Kidney glomerular epithelial cell (primary cell): ENCODE data around the gene PNLDC1.
"Not testable (repeated sequence)": the region's sequence is repeated elsewhere in the genome, so short reads cannot be mapped to it uniquely, and the experiment has no call there.

Experiments used
- DNase-seq: peaks from one replicate; lab custom pipeline; 2025; lab: John Stamatoyannopoulos, UW

Gene PNLDC1

DNA sequence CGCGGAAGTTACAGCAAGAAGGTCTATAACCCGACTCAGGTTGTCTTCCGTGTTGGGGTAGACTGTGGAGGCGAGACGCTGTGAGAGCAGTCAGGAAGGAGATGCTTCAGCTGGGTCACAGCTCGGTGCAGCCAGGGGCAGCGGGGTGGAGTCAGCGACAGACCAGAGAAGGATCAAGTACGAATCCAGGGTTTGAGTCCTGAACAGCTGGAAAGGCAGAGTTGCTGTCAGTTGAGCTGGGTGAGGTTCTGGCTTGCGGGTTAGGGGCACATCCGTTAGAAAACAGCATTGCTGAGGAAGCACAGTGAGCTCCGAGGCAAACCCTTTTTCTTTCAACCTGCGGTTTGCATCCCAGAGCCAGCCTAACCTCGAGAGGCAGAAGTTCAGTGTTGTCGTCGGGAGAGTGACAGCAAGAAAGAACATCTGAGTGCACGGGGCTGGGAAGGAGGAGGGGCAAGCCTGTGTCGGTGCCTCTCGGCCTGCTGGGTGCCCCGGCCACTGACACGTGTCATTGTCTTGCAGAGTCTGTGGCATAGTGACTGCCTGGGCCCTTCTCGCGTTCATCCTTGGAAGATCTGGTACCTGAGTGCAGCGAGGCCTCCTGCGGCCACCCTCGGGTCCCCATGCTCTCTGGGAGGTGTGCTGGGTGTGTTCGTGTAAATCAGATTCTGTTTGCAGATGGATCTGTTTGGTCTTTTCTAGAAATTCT lies 20.0 kb downstream of the PNLDC1 start:
- DNase-seq: no peak

GRCh38 chr6:159821122-159821521 lies 21.0 kb downstream of the PNLDC1 start:
- no peak for DNase-seq

- no peak for DNase-seq
Observed at GRCh38 chr6:159821726-159822125, 21.6 kb downstream of the PNLDC1 start.

GRCh38 chr6:159823953-159824352 lies 23.9 kb downstream of the PNLDC1 start:
- DNase-seq: no peak

- DNase-seq: not testable (repeated sequence)
Observed at GRCh38 chr6:159824690-159825089, 24.6 kb downstream of the PNLDC1 start.

DNA sequence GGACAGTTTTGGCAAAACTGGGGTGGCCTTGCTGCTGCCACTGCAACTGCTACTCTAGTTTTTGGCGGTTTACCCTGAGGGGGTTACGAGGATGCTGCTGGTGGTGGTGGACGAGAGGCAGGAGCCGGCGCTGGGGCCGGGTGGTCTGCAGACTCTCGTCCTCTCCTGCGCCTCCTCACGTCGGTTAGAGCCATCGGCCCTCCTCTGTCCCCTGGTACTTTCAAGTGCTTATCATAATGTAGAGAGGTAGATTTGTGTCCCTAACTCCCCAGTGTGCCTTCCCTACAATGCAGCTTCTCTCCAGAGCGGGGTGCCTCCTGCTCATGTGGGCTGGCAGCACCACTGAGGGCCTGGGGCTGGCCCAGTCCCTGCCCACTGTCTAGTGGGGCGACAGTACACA lies 25.9 kb downstream of the PNLDC1 start:
- DNase-seq: no peak

DNA sequence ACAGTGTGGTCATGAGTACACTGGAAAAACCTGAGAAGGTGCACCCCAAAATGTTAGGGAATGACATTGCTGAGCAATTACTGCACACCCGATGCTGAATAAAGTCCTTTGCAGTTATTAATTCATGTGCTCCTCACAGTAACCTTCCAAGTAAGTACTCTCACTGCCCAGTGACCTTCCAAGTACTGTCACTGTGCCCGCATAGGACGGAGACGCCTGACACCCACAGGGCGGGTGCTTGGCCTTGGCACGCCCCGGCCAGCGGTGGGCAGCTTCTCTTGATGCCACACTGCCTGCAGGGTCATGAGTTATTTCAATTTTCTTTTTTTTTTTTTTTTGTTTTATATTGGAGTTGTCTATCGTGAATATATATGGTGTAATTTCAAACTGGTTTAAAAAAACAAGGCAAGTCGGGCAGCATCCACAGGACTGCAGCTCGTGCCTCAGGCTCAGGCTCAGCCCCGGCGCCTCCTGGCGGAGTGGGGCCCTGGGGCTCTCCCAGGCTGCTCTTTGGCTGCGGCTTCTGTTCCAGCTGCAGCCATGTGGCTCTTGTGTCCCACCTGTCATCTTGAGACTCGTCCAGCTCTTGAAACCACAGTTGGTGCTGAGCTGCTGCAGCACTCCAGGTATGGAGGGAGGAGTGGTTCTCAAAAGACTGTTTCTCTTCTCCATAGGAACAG lies 27.0 kb downstream of the PNLDC1 start:
- DNase-seq: no peak

DNA sequence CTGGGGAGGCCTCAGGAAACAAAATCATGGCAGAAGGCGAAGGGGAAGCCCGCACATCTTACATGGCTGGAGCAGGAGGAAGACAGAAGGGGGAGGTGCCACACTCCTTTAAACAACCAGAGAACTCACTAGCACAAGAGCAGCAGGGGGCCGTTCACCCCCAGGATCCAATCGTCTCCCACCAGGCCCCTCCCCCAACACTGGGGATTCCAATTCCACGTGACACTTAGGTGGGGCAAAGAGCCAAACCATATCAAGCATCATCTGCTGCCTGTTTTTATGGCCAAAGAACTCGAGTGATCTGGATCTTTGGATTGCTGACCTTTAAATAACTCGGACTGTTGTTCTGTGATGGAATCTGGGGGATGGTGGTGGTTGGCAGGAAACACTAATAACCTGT lies 28.0 kb downstream of the PNLDC1 start:
- no peak for DNase-seq

GRCh38 chr6:159829526-159829925 lies 29.4 kb downstream of the PNLDC1 start:
- DNase-seq: no peak

DNA sequence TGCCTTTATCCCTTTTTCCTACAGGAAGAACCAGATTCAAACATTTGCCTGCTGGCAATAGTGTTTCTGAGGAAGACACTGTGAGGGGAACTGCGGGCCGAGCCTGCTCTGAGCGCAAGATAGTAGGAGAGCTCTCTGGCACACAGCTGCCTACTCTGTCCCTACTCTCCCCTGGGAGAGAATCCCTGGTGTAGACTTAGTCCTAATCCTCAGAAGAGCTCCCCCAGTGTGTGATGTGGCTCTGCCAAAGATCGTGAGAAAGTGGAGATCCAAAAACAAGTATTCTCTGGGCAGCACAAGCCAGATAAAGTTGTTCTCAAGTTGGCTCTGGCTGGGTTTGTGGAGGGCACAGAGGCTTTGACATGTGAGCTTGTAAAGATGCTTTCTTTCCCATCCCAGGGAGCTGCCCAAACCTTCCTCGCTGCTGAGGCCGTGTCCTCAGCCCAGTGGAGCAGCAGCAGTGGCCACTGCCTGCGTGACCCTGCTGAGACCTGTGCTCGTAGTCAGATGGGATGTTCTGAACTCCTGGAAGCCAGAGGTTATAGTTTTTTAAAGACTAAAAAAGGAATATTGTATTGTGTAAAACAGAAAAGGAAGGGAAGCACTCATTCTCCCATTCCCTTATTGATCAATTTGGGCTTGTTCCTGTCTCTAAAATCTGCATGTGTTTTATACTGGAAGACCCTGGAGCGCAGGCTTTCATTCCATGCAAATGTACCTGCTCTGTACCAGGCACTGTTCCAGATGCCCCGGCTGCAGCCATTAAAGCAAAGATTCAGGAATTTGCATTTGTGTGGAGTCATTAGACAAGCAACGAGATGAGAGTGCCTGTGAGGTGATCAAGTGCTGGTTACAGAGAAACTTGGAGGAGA lies 30.7 kb downstream of the PNLDC1 start:
- DNase-seq: no peak

DNA sequence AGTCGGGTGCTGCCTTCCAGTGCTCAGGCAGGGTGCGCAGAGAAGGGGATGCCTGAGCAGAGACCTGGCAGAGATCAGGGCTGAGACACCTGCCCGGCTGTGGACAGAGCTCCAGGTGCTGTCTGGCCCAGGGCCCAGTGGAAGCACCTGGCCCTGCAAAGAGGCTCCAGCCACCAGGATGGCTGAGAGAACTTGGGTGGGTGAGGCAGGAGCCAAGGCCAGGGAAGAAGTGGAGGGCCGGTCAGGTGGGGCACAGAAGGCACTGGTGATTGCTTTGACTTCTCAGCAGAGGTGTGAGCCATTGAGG lies 31.2 kb downstream of the PNLDC1 start:
- DNase-seq: no peak

DNA sequence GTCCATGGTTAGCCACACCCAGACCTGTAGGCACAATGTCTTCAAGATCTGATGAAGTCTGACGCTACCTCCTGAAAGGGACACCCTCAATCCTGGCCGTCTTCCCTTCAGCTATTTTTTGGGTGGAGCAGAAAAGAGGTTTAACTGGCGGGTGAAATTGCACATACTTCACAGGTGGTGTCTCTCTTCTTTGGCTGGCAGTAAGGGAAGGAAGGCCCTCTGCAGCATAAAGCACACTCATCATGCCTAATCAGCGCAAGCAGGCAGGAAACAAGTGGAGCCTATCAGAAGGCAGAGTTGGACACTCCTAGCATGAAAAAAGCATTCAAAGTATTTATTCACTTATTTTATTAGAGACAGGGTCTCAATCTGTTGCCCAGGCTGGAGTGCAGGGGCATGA lies 32.9 kb downstream of the PNLDC1 start:
- DNase-seq: no peak

GRCh38 chr6:159833556-159833955 lies 33.5 kb downstream of the PNLDC1 start:
- no peak for DNase-seq

DNA sequence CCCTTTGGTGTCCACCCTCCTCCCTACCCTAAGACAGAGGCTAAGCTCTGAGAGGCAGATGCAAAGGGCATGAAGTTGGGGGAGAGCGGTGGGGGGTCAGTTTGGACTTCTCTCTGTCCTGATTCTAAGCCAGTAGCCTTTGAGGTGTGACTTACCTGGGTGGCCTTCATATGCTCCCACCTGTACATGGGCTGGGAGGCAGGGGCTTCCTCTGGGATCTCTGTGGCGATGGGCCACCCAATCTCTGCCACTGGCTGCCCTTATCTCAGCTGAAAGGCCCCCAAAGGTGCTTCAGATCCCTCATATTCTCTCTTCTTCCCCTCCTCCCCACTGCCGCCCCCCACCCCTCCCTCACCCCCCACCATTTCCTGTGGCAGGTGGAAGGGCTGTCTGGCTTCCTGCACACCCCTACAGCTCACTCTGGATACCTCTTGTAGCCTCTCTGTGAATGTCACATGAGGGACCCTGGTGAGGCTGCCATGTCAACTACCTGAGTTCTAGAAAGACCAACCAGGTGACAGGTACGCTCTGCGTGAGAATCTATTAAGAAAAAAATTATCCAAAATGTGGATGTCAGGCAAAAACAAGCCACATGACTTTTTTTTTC lies 34.0 kb downstream of the PNLDC1 start:
- no peak for DNase-seq

DNA sequence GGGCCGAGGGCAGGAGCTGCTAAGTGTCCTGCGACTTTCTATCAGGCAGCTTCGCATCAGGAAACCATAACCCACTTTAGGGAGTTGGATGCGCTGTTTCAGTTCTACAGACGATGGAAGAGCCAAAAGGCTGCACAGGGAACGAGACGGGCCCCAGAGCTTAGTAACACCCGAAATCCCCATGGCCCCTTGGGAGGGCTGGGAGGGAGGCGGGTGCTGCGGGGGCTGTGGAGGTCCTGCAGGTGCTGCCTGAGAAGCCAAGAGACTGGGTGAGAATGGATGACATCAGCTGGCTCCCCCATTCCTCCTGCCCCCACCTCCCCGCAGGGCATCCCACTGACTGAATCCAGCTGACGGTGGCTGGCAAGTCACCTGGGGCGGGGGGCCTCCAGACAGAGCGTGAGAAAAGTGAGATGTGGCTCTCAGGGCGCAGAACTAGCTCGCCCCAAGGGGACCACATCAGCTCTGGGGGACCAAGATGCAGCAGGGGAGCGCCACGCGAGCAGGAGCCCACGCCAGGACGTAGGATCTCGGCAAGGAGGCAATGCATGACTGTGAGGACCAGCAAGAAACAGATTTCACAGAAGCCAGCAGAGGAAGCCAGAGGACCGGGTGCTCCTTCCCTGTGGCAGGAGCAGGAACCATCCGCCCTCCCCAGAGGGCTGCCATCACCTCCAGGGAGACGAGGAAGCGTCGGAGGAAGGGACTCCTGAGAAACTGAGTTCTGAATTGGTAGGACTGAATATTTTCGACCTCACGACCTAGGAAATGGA lies 36.8 kb downstream of the PNLDC1 start:
- DNase-seq: no peak

DNA sequence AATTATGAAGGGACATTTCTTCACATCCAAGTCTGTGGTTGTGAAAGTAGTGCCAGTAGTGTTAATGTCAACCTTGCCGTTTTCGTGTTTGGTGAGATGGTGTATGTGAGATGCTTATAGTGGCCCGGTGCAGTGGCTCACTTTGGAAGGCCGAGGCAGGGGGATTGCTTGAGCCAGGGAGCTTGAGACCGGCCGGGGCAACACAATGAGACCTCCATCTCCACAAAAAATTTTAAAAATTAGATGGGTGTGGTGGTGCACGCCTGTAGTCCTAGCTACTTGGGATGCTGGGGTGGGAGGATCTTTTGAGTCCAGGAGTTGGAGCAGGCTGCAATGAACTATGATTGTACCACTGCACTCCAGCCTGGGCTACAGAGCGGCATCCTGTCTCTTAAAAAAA lies 37.4 kb downstream of the PNLDC1 start:
- DNase-seq: no peak

GRCh38 chr6:159838020-159838744 lies 38.1 kb downstream of the PNLDC1 start:
- no peak for DNase-seq

DNA sequence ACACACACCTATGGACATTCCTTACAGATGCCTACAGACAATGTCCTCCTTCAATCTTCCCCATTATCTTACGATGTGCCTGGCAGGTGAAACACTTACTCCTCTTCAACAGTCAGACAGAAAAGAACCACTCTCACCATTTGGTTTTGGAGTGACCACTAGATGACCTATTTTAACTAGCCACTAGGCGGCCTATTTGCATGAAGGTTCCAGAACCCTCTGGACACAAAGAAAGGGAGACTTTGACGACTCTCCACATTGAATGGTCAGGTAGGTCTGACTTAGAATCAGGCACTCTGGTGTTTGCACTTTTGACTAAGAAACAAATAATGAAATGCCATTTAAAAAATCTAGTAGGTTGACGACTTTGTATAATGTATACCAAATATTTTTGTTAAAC lies 42.0 kb downstream of the PNLDC1 start:
- no peak for DNase-seq

DNA sequence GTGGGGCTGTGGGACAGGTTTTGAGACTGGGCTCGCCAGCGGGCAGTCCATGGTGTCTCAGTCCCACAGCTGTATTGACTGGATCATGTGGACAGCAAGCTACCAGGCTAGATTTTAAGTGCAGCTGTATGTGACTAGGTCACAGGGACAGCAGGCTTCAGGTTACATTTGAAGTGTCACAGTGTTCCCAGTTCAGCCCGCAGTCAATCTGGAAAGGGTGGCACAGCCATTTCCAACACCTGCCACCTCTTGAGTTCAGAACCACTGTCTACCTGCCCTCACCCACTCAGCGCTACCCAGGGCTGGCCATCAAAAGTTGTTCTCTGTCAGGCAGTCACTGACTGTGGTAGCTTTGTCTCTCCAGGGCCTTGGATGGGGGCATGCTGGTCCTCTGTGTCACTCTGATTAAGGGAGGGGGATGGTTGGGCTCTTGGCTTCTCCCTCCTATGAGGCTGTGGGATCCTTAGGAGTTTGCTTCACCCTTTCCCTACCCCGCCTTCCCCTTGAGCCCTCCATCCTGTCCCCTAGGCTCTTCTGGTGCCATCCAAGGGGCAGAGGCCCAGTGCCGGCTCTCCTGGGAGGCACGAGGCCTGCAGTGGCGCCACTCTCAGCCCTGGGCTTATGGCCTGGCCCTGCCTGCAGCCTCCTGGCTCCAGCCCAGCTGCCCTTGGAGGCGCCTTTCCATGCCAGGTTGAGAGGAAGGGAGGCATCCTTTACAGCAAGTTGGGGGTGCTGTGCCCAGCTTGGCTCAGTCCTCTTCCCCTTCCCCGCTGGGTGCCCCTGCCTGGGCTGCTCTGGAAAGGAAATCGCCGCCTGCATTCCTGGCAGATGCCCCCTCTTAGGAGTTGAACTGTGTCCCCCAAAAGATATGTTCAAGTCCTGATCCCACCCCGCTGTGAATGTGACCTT lies 44.9 kb downstream of the PNLDC1 start:
- DNase-seq: no peak

GRCh38 chr6:159848552-159848951 lies 48.5 kb downstream of the PNLDC1 start:
- not testable (repeated sequence) for DNase-seq
